Measurements from ENCODE around the gene ZC3H12D.

ZC3H12D gene

GRCh38 chr6:149405823-149406765 is 78.7 kb downstream of the ZC3H12D start:
- DNase-seq: no peak

GRCh38 chr6:149403534-149403933 is 81.3 kb downstream of the ZC3H12D start:
- DNase-seq: no peak

DNA sequence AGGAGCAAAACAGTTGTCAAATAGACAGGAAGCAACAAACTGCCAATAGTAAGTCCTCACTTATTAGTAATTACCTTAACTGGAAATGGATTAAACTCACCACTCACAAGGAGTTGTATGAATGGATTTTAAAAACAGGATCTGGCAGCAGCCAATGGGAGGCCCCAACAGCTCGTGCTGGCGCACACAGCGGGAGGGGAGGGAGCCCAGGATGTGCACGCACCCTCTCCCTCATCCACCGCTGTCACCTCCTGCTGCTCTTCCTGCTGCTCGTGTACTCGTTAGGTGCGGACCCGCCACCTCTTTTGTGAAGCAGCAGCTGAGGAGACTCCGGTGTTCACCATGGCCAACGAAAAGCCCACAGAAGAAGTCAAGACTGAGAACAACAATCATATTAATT is 84.8 kb downstream of the ZC3H12D start, which contains the start of gene SUMO4:
SUMO4 (plus strand) TSS at position 213 of the 400 bp plus-strand sequence; CDS start at position 343, 130 bp downstream.
- no peak for DNase-seq

GRCh38 chr6:149397384-149397783 is 87.4 kb downstream of the ZC3H12D start:
- no peak for DNase-seq

Data from KG1 (cell line).